Kidney (tissue), 14 donors: Measurements from ENCODE around the gene SUPT4H1. TPM values are rescaled to one million over a fixed set of nuclear protein-coding genes. Genes with fewer than 3 reads are reported as not detected.

Experiments used
- DNase-seq, 5 donors: peaks; one replicate each; pipeline ENCODE4 v3.0.0-alpha.2; 2013 to 2020
- FAIRE-seq: peaks from 2 replicates; lab custom pipeline; 2012; peaks lifted over from hg19 to GRCh38; lab: Jason Lieb, UNC
- H3K27ac ChIP-seq, 2 donors: one replicate each; pipeline ENCODE4 v1.7.0; 2013; ENCODE audit warnings: low read depth in 2 of 2, low read length in 2 of 2, inconsistent platforms in 1 of 2
- H3K27me3 ChIP-seq: one replicate; pipeline ENCODE4 v1.7.1; 2013; ENCODE audit warnings: low read length, inconsistent platforms; ENCODE audit not compliant: control insufficient read depth, insufficient read depth
- H3K36me3 ChIP-seq, 3 donors: one replicate each; pipeline versions ENCODE4 v1.7.0 to v1.7.1; 2013; ENCODE audit warnings: low read length in 3 of 3, control low read depth in 1 of 3, inconsistent platforms in 1 of 3; ENCODE audit not compliant: insufficient read depth in 3 of 3, control insufficient read depth in 2 of 3
- H3K4me1 ChIP-seq, 3 donors: one replicate each; pipeline versions ENCODE4 v1.7.0 to v1.7.1; 2013; ENCODE audit warnings: low read length in 3 of 3, inconsistent platforms in 1 of 3, low read depth in 1 of 3; ENCODE audit not compliant: control insufficient read depth in 2 of 3, insufficient read depth in 2 of 3
- H3K4me3 ChIP-seq, 3 donors: one replicate each; pipeline versions ENCODE4 v1.7.0 to v1.8.1; 2013; ENCODE audit warnings: low read length in 3 of 3, control low read depth in 1 of 3, inconsistent platforms in 1 of 3
- H3K9ac ChIP-seq, 3 donors: one replicate each; pipeline versions ENCODE4 v1.7.0 to v1.7.1; 2013; ENCODE audit warnings: low read length in 3 of 3, control low read depth in 1 of 3, inconsistent platforms in 1 of 3
- H3K9me3 ChIP-seq, 3 donors: one replicate each; pipeline versions ENCODE4 v1.7.0 to v1.7.1; 2013; ENCODE audit warnings: low read length in 3 of 3, control low read depth in 1 of 3, inconsistent platforms in 1 of 3; ENCODE audit not compliant: control insufficient read depth in 2 of 3, insufficient read depth in 1 of 3
- CTCF ChIP-seq: IDR thresholded peaks from 3 replicates; pipeline ENCODE4 v1.5.1; 2012; ENCODE audit warnings: mild to moderate bottlenecking, moderate library complexity, borderline replicate concordance; ENCODE audit not compliant: insufficient read depth; ENCODE audit errors: extremely low read depth
- intact Hi-C: fragments of 100-400 bp; cut with DNase I; formaldehyde crosslinking; loops from one replicate; pipeline ENCODE4 v1.11.1; 2022
- polyA plus RNA-seq: library from polyadenylated mRNA; stranded (reverse); fragments of 350-450 nt; fragmentation: Illumina TruSeq; extraction: RNeasy Lipid Tissue Mini Kit (QIAGEN cat#74804); gene quantifications from one replicate; pipeline ENCODE4 v1.2.3, GENCODE V29; 2014; ENCODE audit warnings: low read depth, low replicate concordance; ENCODE audit not compliant: insufficient read depth
- total RNA-seq: library from RNA; stranded (reverse); fragmentation: NEBNext Ultra II Directional; extraction: Animal tissue kit (Norgen Biotek cat#: 25700); gene quantifications from one replicate; pipeline ENCODE4 v1.2.1, GENCODE V29; 2021
- donor health status: control.
- donor health status: control.
- donor health status: control.
- donor health status: control.
- donor health status: control.
- donor health status: DM: yes; HTN: yes; CAD: no.
- donor health status: Normal renal cell carcinoma (clear cell type).

SUPT4H1 gene
- total and polyA plus RNA-seq, 2 donors from 2014 or later, result 60.5 to 129 TPM

GRCh38 chr17:58373003-58373402 lies 21.0 kb upstream of the SUPT4H1 start:
- intact Hi-C loops, result no loop called here
- Histone ChIP-seq H3K36me3 (no peaks in the 10 kb centered on the region), H3K27ac (no peak overlapping the region), H3K4me1 (peaks cover 0 to 14% (median 6%) of the 10 kb centered on the region in 3 donors), H3K27me3 (no peaks in the 10 kb centered on the region), H3K4me3 (no peak overlapping the region), H3K9me3 (no peaks in the 10 kb centered on the region), H3K9ac (no peak overlapping the region)
- DNase-seq, result no peak
- no peak for FAIRE-seq
- TF ChIP-seq CTCF, result no peak

DNA sequence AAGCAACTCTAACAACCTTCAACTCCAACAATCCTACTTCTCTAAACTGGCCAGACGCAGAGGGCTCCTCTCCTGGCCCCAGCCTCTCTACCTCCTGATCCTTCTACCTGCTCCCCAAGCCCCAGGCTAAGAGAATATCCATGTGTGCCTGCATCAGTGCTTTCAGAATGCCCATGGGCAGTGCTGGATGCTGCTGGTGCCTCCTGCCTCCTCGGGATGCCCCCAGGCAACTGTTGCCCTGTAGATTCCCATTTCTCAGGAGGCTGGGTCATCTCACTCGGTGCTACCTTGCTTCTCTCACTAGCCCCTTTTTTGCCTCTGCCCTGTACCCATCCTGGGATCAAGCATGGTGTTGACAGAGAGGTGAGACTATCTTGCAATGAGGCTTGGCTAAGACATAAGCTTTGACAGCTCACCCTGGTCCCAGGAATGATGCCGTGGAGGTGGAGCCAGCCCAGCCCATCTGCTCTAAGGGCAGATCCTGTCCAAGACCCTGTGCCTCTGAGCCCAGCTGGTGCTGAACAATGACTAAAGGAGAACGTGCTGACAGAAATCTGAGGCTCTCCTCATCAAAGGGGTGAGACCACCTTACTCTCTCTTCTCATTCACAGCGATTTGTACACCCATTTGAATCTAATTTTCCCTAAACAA lies 19.4 kb upstream of the SUPT4H1 start:
- intact Hi-C loops, result no loop called here
- H3K9ac ChIP-seq, result no peak overlapping the region
- no peak for FAIRE-seq

DNA sequence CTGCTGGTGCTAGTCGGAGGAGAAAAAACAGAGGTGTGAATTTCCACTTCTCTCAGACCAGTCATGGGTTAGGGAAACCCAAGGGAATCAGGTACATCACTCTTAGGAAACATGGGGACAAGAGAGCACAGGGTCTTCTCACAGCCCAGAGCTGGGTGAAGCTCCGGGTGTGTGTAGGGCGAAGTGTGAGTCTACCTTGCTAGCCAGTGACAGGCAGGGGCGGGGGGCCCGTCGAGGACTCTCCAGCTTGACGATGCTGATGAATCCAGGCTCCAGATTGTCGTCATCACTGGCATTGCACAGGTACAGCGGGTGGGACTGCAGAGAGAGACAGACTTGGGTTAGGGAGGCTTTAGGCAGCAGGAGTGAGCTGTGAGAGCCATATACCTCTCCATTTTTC lies 18.7 kb upstream of the SUPT4H1 start:
- no peaks in the 10 kb centered on the region for H3K27me3 ChIP-seq
- TF ChIP-seq CTCF, result no peak
- H3K9ac ChIP-seq, result no peak overlapping the region
- DNase-seq, result no peak
- intact Hi-C loops, result no loop called here
- H3K36me3 ChIP-seq, result no peaks in the 10 kb centered on the region
- peaks cover 0 to 6% (median under 1%) of the 10 kb centered on the region in 3 donors for H3K4me1 ChIP-seq
- no peak overlapping the region for H3K27ac ChIP-seq
- no peak overlapping the region for H3K4me3 ChIP-seq
- H3K9me3 ChIP-seq, result no peaks in the 10 kb centered on the region
- FAIRE-seq, result no peak

More for the DNA sequence above, 19.4 kb upstream of the SUPT4H1 start:
- TF ChIP-seq CTCF, result no peak
- no peaks in the 10 kb centered on the region for H3K27me3 ChIP-seq
- H3K4me1 ChIP-seq, result peaks cover 0 to 9% (median 3%) of the 10 kb centered on the region in 3 donors
- DNase-seq, result no peak
- no peaks in the 10 kb centered on the region for H3K9me3 ChIP-seq
- no peak overlapping the region for H3K27ac ChIP-seq
- H3K4me3 ChIP-seq, result no peak overlapping the region
- H3K36me3 ChIP-seq, result no peaks in the 10 kb centered on the region
